Hematopoietic multipotent progenitor cell treated with erythropoietin and hydrocortisone succinate and interleukin-3 and kit ligand, for 4 days (in vitro differentiated cells): ENCODE results near the gene RAB40B.

ENCODE experiments used
- DNase-seq: peaks from one replicate; pipeline ENCODE4 v3.0.0-alpha.2; 2015

RAB40B gene

GRCh38 chr17:82713071-82713723 is 14.7 kb upstream of the RAB40B start:
- DNase-seq, result no peak

- DNase-seq, result no peak
These were observed 12.2 kb upstream of the RAB40B start for GRCh38 chr17:82710499-82711232.

- no peak for DNase-seq
These were observed 11.4 kb upstream of the RAB40B start for GRCh38 chr17:82709676-82710498.

- peak; percentile 26 for DNase-seq
These were observed 10.7 kb upstream of the RAB40B start for GRCh38 chr17:82709024-82709675.

- DNase-seq, result no peak
These were observed 7.3 kb upstream of the RAB40B start for GRCh38 chr17:82705756-82706155.

- no peak for DNase-seq
These were observed 6.4 kb upstream of the RAB40B start for GRCh38 chr17:82704886-82705285.

- no peak for DNase-seq
These were observed 5.7 kb upstream of the RAB40B start for GRCh38 chr17:82703935-82704865.

- DNase-seq, result no peak
These were observed 4.7 kb upstream of the RAB40B start for GRCh38 chr17:82703036-82703745.

GRCh38 chr17:82702231-82702927 is 3.9 kb upstream of the RAB40B start:
- no peak for DNase-seq

GRCh38 chr17:82699551-82699950 is 1.1 kb upstream of the RAB40B start:
- no peak for DNase-seq

- peak; percentile 44 for DNase-seq
These were observed 510 bp upstream of the RAB40B start for GRCh38 chr17:82698974-82699442.

GRCh38 chr17:82697808-82698064 is 762 bp downstream of the RAB40B start:
- DNase-seq, result no peak

- no peak for DNase-seq
These were observed 1.3 kb downstream of the RAB40B start for GRCh38 chr17:82696916-82697807.

- no peak for DNase-seq
These were observed 2.2 kb downstream of the RAB40B start for GRCh38 chr17:82696259-82696658.

- no peak for DNase-seq
These were observed 3.9 kb downstream of the RAB40B start for GRCh38 chr17:82694647-82695046.

GRCh38 chr17:82693168-82693867 is 5.2 kb downstream of the RAB40B start:
- DNase-seq, result no peak

GRCh38 chr17:82692268-82692667 is 6.2 kb downstream of the RAB40B start:
- DNase-seq, result no peak

- DNase-seq, result no peak
These were observed 6.8 kb downstream of the RAB40B start for GRCh38 chr17:82691714-82692113.
